Right ventricle myocardium inferior (tissue), 1 donor: Measurements from ENCODE around the gene RRAS. TPM values are rescaled to one million over a fixed set of nuclear protein-coding genes. Genes with fewer than 3 reads are reported as not detected.

Experiments used
- ATAC-seq: fragments of 200-7000 bp; cut with Tn5 transposase; one replicate; pipeline ENCODE4 v1.9.1; 2020; ENCODE audit warnings: mild to moderate bottlenecking, moderate library complexity
- DNase-seq: peaks from one replicate; pipeline ENCODE4 v3.0.0; 2021; ENCODE audit errors: missing footprints
- intact Hi-C: fragments of 100-400 bp; cut with DNase I; formaldehyde crosslinking; loops from one replicate; pipeline ENCODE4 v1.11.0; 2022
- long read RNA-seq: library from polyadenylated mRNA; unstranded; transcript quantifications from one replicate; pipeline ENCODE4 v2.0.0, GENCODE V29; 2021
- total RNA-seq: library from RNA; stranded (reverse); fragmentation: NEBNext Ultra II Directional; extraction: Animal tissue kit (Norgen Biotek cat#: 25700); gene quantifications from one replicate; pipeline ENCODE4 v1.2.1, GENCODE V29; 2021
- donor health status: DM: no; HTN: yes; CAD: no; lungs with severe emphysema.

RRAS gene
- 120 TPM for total RNA-seq
- long read RNA-seq, transcript RRAS-201 (6 exons, 1,044 nt) = major isoform, 108 of 130 reads
- long read RNA-seq, partial matches to known transcripts = 16 of 130 reads
- long read RNA-seq, other reads (novel, unspliced or antisense) = 5 of 130 reads

DNA sequence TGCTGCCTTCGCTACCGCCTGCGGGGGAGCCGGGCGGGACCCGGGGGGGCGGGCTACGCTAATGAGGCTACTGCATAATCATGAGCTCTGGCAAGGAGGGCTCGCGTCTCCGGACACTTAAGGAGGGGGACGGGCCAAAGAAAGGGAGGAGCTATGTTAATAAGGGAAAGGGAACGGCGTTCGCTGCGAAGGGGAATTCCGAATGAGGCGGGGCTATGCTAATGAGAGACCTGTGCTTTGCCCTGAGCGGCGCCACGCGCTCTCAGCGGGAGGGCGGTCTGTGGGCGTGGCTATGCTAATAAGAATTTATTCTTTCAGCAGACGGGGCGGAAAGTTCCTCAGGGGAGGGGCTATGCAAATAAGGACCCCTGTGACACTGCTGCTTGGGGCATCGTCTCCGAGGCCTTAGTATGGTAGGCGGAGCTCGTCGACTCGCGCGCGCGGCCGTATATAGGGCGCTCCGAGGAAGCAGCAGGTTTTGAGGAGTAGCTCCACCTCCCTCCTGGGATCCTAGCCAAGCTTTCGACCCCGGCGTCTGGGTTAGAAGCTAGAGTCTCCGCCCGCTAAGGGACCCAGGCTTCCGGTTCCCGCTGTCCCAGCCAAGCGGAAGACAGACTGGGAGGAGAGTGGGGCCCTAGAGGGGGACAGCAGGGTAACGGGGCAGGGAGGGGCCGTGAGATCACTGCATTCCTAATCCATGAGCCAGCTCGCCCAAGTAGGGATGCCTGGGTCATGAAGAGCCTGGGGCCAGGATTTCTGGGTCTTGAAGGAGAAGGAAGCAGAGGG, at the start of gene RRAS:
Gene RRAS (minus strand): TSS at position 31 of the 786 bp plus-strand sequence. CDS start 45 bp downstream, outside the sequence.
- DNase-seq (peak; percentile 100), ATAC-seq (peak; percentile 79)
- intact Hi-C loops = loop anchor here (2.0 to 5.0 kb wide), 3 partner anchors 36 to 188 kb away; partner anchors contain the start of genes ALDH16A1, PIH1D1, PRMT1 and PRR12

DNA sequence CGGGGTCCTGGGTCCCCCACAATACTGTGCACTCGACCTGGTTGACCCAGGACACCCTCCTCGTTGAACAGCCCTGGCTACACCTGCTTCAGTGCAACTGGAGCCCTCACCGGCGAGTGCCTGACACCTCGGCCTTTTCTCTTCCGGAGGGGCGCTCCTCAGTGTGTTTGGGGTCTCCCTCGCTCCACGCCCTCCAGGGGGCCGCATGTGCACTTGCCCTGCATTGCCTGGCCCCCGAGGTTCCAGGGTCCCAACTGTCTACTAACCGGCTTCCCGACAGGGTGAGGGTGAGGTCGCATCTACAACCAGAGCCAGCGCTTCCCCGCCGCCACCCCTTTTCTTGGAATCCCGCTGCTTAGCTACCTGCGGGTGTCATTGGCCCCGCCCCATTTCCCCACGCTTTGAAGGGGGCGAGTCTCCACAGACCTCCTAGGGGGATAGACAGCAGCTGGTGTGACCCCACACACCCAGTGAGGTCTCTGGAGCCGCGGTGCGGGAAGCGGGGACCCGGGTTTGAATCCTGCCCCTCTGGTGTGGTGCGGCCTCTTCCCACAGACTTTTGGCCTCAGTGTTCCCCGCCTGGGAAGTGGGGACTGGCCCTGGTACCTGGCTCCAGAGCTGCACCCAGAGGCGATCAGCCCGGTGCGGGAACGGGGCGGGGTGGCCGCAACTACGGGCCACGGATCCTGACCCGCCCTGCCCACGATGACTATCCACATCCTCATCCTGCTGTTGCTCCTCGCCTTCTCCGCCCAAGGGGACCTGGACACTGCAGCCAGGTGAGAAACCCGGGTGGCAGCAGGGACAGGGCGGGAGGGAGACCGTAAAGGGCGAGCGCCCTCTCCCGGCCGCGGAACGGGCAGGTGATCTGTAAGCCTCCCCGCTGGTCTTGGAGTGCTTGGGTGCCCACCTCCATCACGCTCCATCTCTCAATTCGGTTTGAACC, 49.5 kb upstream of the RRAS start, which contains the start of gene ADM5:
Gene ADM5 (plus strand): TSS at position 462 of the 946 bp plus-strand sequence. CDS start 244 bp downstream, at position 706.
- no peak for DNase-seq
- intact Hi-C loops = loop anchor here (5.0 kb wide), 1 partner anchor 73 kb away; the partner anchor contains the start of gene TSKS
- peak; percentile 45 for ATAC-seq

GRCh38 chr19:49688531-49689132, 48.7 kb upstream of the RRAS start:
- DNase-seq (no peak), ATAC-seq (no peak)
- intact Hi-C loops = no loop called here

DNA sequence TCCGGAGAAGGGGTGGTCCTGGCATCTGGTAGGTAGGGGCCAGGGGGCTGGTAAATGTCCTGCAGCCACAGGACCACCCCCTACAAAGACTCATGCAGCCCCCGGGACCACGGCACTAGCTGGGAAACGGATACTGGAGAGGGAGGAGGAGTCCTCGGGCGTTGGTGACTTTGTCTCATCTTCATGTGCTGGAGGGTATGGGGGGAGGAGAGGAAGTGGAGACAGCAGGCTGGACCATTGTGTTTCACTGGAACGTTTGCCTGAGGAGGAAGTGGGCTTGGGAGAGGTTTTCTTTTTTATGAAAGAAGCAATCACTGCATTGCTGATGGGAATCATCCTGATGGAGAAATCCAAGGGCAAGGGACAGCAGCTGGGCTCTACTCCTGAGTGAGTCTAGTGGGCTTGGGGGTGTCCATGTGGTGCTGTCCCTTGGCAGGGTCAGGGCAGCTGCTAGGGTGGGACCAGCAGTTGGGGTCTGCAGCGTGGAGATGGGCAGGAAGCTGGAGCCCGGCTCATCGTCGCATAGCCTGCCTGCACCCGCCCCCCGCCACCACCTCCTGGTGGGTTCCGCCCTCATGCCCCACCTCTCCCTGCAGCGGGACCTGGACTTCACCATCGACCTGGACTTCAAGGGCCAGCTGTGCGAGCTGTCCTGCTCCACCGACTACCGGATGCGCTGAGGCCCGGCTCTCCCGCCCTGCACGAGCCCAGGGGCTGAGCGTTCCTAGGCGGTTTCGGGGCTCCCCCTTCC, 47.8 kb upstream of the RRAS start:
- intact Hi-C loops = no loop called here
- ATAC-seq = no peak
- no peak for DNase-seq

DNA sequence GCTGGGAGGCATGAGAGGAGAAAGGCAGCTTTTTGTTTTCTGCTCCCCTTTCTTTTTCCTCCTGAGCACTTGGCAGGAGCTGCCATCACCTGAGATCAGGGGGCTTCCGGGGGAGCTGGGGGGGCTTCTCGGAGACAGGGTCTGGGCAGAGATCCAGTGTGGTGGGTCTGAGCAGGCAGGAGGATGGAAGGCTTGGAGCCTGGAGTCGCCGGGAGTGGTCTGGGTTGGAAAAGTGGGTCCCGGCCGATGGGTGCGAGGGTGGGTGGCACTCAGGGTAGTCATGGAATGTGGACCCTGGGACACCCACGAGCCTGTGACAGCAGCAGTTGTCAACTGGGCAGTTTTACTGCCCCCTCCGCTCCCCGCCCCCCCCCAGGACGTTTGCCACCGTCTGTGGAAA, 47.2 kb upstream of the RRAS start:
- DNase-seq (no peak), ATAC-seq (no peak)
- intact Hi-C loops = no loop called here

DNA sequence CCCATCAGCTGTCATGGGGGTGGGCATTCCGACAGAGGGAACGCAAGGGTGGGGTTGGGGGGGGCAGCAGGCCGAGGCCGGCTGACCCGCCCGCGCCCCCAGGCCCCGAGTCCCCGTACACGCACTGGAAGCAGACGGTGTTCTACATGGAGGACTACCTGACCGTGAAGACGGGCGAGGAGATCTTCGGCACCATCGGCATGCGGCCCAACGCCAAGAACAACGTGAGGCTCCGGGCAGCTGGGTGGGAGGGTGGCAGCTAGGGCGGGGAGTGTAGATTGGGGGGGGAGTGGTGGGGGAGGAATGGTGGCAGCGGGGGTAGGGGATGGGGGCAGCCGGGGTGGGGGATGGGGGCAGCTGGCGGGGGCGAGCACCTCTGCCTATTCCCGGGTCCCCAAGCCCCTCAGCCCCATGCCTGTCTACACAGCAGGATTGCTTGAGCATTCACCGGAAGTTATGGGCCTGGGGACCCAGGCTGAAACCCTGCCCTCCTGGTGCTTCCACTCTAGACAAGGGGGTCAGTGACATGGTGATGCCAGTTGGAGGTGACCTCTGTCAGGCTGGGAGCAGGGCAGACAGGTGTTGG, 46.7 kb upstream of the RRAS start:
- ATAC-seq (no peak), DNase-seq (no peak)
- intact Hi-C loops = no loop called here

DNA sequence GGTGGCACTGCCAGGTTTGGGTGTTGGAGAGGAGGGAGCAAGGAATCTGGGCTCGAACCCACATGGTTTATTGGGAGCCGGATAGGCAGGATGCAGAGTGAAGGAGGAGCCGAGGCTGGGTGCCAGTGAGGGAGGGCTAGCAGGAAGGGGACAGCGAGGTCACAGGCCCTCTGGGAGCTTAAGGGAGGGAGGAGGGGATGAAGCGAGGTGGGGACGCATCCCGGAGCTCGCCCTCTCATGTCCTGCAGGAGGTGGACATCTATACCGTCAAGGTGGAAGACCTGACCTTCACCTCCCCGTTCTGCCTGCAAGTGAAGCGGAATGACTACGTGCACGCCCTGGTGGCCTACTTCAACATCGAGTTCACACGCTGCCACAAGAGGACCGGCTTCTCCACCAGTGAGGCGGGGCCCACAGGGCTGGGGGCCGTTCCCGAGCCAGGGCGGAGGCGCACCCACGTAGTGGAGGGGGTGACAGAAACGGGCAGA, 45.9 kb upstream of the RRAS start:
- DNase-seq (no peak), ATAC-seq (no peak)
- intact Hi-C loops = no loop called here

DNA sequence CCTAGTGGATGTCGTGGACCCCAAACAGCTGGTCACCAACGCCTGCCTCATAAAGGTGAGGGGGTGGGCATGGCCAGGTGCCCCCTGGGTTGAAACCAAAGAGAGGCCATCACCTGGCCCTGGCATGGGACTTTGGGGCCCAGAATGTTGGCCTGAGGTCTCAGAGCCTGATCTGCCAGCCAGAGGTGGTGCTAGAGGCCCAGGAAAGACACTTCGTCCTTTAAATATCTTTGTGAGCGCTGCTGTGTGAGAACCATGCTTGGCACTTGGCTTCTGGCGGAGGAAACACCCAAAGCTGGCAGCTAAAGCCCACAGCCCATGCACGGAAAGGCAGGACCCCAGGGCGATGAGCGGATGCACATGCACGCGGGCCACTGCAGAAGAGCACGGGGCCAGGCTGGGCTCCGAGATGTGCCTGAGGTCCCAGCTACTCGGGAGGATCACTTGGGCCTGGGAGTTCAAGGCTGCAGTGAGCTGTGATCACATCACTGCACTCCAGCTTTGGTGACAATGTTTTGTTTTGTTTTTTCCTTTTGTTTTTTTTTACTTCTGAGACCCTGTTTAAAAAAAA, 45.1 kb upstream of the RRAS start:
- DNase-seq (no peak), ATAC-seq (no peak)
- intact Hi-C loops = no loop called here

- intact Hi-C loops = no loop called here
- DNase-seq (peak; percentile 57), ATAC-seq (no peak)
Observed at GRCh38 chr19:49684251-49684982, 44.5 kb upstream of the RRAS start.

GRCh38 chr19:49683814-49684250, 43.9 kb upstream of the RRAS start:
- intact Hi-C loops = no loop called here
- DNase-seq (peak; percentile 11), ATAC-seq (no peak)

DNA sequence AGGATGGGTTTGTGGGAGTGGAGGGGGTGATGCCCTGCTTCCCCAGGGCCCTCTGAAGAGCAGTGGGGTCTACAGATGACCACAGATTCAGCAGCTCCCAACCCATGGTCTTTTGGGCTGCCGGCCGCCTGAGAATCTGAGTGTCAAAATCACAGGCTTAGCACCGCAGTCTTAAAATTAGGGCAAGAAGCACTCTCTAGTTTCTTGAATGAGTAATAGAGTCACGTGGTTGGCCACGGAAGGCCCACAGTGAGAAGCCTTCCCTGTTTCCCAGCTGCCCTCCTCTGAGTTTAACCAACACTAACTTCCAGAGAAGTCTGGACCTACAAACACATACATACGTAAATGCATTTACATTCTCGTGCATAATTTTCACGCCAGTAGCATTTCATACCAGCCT, 42.3 kb upstream of the RRAS start:
- DNase-seq (peak; percentile 6), ATAC-seq (no peak)
- intact Hi-C loops = no loop called here

DNA sequence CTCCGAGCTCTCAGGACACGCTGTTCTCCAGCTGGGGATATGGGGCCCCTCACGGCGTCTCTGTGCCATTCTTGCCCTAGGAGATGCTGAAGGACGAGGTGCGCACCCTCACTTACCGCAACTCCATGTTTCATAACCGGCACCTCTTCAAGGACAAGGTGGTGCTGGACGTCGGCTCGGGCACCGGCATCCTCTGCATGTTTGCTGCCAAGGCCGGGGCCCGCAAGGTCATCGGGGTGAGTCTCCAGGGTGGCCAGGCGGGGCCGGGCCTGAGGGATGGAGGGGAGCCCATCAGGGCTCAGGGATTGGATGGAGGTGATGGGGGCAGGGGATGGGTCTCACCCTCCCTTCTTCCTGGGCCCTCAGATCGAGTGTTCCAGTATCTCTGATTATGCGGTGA, 41.9 kb upstream of the RRAS start:
- ATAC-seq (no peak), DNase-seq (peak; percentile 33)
- intact Hi-C loops = no loop called here

DNA sequence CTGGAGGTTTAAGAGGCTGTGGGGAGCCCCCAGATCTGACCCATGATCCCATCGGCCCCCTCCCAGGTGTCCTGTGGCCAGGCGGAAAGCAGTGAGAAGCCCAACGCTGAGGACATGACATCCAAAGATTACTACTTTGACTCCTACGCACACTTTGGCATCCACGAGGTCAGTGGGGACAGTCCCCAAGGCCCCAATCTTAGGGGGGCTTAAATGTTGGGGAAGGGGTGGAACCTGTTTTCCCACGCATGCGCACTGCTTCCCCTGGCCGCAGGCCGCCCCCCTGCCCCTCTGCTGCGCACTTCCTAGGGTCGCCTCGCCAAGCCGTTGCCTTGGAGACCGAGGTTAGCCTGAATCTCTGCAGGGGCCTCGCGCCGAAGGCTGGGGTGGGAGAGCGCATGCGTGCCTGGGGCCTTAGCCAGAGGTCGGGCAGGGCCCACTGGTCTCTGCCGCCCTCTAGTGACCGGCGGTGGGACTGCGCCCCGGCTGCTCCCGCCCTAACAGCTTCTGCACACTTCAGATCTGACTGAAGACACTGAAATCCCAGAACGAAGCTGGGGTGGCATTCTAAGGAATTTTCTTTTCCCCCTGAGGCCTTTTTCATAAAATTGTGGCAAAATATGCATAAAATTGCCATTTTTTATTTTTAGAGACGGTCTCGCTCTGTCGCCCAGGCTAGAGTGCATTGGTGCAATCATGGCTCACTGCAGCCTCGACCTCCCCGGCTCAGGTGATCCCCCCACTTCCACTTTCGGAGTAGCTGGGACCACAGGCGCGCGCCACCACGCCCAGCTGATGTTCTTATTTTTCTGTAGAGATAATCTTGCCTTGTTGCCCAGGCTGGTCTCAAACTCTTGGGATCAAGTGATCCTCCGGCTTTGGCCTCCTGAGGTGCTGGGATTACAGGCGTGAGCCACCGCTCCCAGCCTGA, 40.7 kb upstream of the RRAS start:
- no peak for ATAC-seq
- intact Hi-C loops = no loop called here
- DNase-seq = peak; percentile 95

- DNase-seq (peak; percentile 11), ATAC-seq (no peak)
- intact Hi-C loops = loop anchor here (5.0 kb wide), 2 partner anchors 197 to 228 kb away; partner anchors contain the start of genes AKT1S1, ALDH16A1, PIH1D1 and TBC1D17
Observed at GRCh38 chr19:49679771-49680413, 39.9 kb upstream of the RRAS start.
